Fibroblast of lung (primary cell): ENCODE measurements around the gene MCTP1. TPM values are rescaled to one million over a fixed set of nuclear protein-coding genes. Genes with fewer than 3 reads are reported as not detected.

Experiments used
- DNase-seq, 2 donors: peaks; one replicate each; pipeline versions ENCODE4 v3.0.0 to v3.0.0-alpha.2; 2010; ENCODE audit warnings: low read depth in 2 of 2
- H2AFZ ChIP-seq: 2 replicates; pipeline ENCODE4 v1.5.1; 2012; ENCODE audit warnings: low read length, control low read depth, inconsistent platforms
- H3K27ac ChIP-seq: 2 replicates; pipeline ENCODE4 v1.5.1; 2011; ENCODE audit warnings: low read length, control low read depth; ENCODE audit not compliant: insufficient read depth
- H3K27me3 ChIP-seq: 2 replicates; pipeline ENCODE4 v1.5.1; 2011; ENCODE audit warnings: mild to moderate bottlenecking, low read length; ENCODE audit not compliant: control insufficient read depth, insufficient read depth
- H3K36me3 ChIP-seq: 2 replicates; pipeline ENCODE4 v1.5.1; 2011; ENCODE audit warnings: low read length; ENCODE audit not compliant: control insufficient read depth, insufficient read depth
- H3K4me1 ChIP-seq: 2 replicates; pipeline ENCODE4 v1.5.1; 2011; ENCODE audit warnings: low read length; ENCODE audit not compliant: control insufficient read depth, insufficient read depth; ENCODE audit errors: extremely low read depth
- H3K4me2 ChIP-seq: 2 replicates; pipeline ENCODE4 v1.5.1; 2011; ENCODE audit warnings: low read length, control low read depth; ENCODE audit not compliant: insufficient read depth; ENCODE audit errors: extremely low read depth
- H3K4me3 ChIP-seq, 4 experiments: fragments of 200-600 bp in 1 of 4; sonication (generic) in 1 of 4; replicated peaks in 1 of 4; 2 replicates each; pipeline ENCODE4 v1.5.1; 2011 to 2016; ENCODE audit warnings: low read length in 4 of 4, low read depth in 3 of 4, mild to moderate bottlenecking in 3 of 4, control low read depth in 2 of 4, inconsistent platforms in 1 of 4, mixed read lengths in 1 of 4; ENCODE audit not compliant: insufficient read depth in 1 of 4; ENCODE audit errors: control extremely low read depth in 1 of 4
- H3K79me2 ChIP-seq: 2 replicates; pipeline ENCODE4 v1.5.1; 2012; ENCODE audit warnings: mild to moderate bottlenecking, low read length, inconsistent platforms; ENCODE audit not compliant: control insufficient read depth, insufficient read depth
- H3K9ac ChIP-seq: 2 replicates; pipeline ENCODE4 v1.5.1; 2011; ENCODE audit warnings: mild to moderate bottlenecking, low read length, control low read depth; ENCODE audit not compliant: insufficient read depth
- H3K9me3 ChIP-seq: 2 replicates; pipeline ENCODE4 v1.5.1; 2012; ENCODE audit warnings: low read depth, low read length; ENCODE audit not compliant: control insufficient read depth, insufficient read depth
- H4K20me1 ChIP-seq: 2 replicates; pipeline ENCODE4 v1.5.1; 2011; ENCODE audit warnings: low read length; ENCODE audit not compliant: control insufficient read depth, insufficient read depth; ENCODE audit errors: extremely low read depth
- CTCF ChIP-seq, 2 donors: IDR thresholded peaks in 1 of 2; conservative IDR thresholded peaks in 1 of 2; 1 replicate in 1 of 2; 2 replicates in 1 of 2; pipeline ENCODE4 v1.5.1; 2011 to 2012; ENCODE audit warnings: low read length in 2 of 2, control low read depth in 1 of 2, inconsistent platforms in 1 of 2, low read depth in 1 of 2, mild to moderate bottlenecking in 1 of 2
- EZH2 ChIP-seq: IDR thresholded peaks from 2 replicates; pipeline ENCODE4 v1.5.1; 2012; ENCODE audit warnings: low read length, control low read depth, mild to moderate bottlenecking; ENCODE audit errors: missing control alignments
- polyA plus RNA-seq, 2 donors: library from polyadenylated mRNA; depleted of rRNA in 1 of 2; stranded (reverse) in 1 of 2; unstranded in 1 of 2; fragments of >200 nt; gene quantifications; 2 replicates each; pipeline ENCODE4 v1.2.1, GENCODE V29; 2011 to 2012; ENCODE audit warnings: missing spikeins in 1 of 2
- total RNA-seq: library from RNA; depleted of rRNA; stranded (reverse); fragments of >200 nt; gene quantifications from 2 replicates; pipeline ENCODE4 v1.2.1, GENCODE V29; 2014

The MCTP1 gene
- total and polyA plus RNA-seq, 2 donors (not counting 1 experiment from before 2014, with no cell fraction given) = 0.78 to 7.9 TPM

GRCh38 chr5:95009812-95010211 is 275.1 kb downstream of the MCTP1 start:
- H3K27ac ChIP-seq = no peak overlapping the region
- no peaks in the 10 kb centered on the region for H4K20me1 ChIP-seq
- no peaks in the 10 kb centered on the region for H3K9me3 ChIP-seq
- TF ChIP-seq CTCF (conservative IDR thresholded peaks at IDR 0.05 in 1 of 2, IDR thresholded peaks at IDR 0.05 in 1 of 2; ENCODE audit: low read depth in 1 of 2, low read length in 2 of 2) (no peak), EZH2 (no peak)
- H3K79me2 ChIP-seq = no peaks in the 10 kb centered on the region
- no peak overlapping the region for H2AFZ ChIP-seq
- H3K36me3 ChIP-seq = no peaks in the 10 kb centered on the region
- no peak overlapping the region for H3K9ac ChIP-seq
- no peaks in the 10 kb centered on the region for H3K4me1 ChIP-seq
- no peak overlapping the region for H3K4me3 ChIP-seq
- H3K27me3 ChIP-seq = no peaks in the 10 kb centered on the region
- H3K4me2 ChIP-seq = no peak overlapping the region
- no peak for DNase-seq

GRCh38 chr5:95007921-95008597 is 276.8 kb downstream of the MCTP1 start:
- H4K20me1 ChIP-seq = no peaks in the 10 kb centered on the region
- H3K4me3 ChIP-seq = no peak overlapping the region
- H3K4me1 ChIP-seq = no peaks in the 10 kb centered on the region
- H3K27ac ChIP-seq = no peak overlapping the region
- no peaks in the 10 kb centered on the region for H3K36me3 ChIP-seq
- H3K27me3 ChIP-seq = no peaks in the 10 kb centered on the region
- no peaks in the 10 kb centered on the region for H3K9me3 ChIP-seq
- H3K9ac ChIP-seq = no peak overlapping the region
- TF ChIP-seq CTCF (conservative IDR thresholded peaks at IDR 0.05 in 1 of 2, IDR thresholded peaks at IDR 0.05 in 1 of 2; ENCODE audit: low read depth in 1 of 2, low read length in 2 of 2) = no peak
- no peak for TF ChIP-seq EZH2
- H3K79me2 ChIP-seq = no peaks in the 10 kb centered on the region
- no peak overlapping the region for H2AFZ ChIP-seq
- no peak overlapping the region for H3K4me2 ChIP-seq
- no peak for DNase-seq

GRCh38 chr5:95005811-95006210 is 279.1 kb downstream of the MCTP1 start:
- Histone ChIP-seq H3K27ac (no peak overlapping the region), H3K4me3 (no peak overlapping the region), H3K9me3 (no peaks in the 10 kb centered on the region), H3K9ac (no peak overlapping the region), H2AFZ (no peak overlapping the region), H3K36me3 (no peaks in the 10 kb centered on the region), H4K20me1 (no peaks in the 10 kb centered on the region), H3K4me1 (no peaks in the 10 kb centered on the region), H3K79me2 (no peaks in the 10 kb centered on the region), H3K27me3 (no peaks in the 10 kb centered on the region), H3K4me2 (no peak overlapping the region)
- TF ChIP-seq CTCF (conservative IDR thresholded peaks at IDR 0.05 in 1 of 2, IDR thresholded peaks at IDR 0.05 in 1 of 2; ENCODE audit: low read depth in 1 of 2, low read length in 2 of 2) (no peak), EZH2 (no peak)
- no peak for DNase-seq
